ENCODE data around the gene MAP3K5. TPM values are rescaled to one million over a fixed set of nuclear protein-coding genes. Genes with fewer than 3 reads are reported as not detected.
"Not testable (repeated sequence)": the region's sequence is repeated elsewhere in the genome, so short reads cannot be mapped to it uniquely, and the experiment has no call there.

MAP3K5 gene
- total RNA-seq, 2 donors from 2014 or later, result 65.7 to 98.4 TPM

GRCh38 chr6:136696238-136696637 is 96.0 kb downstream of the MAP3K5 start:
- intact Hi-C loops (cut with DNase I), result no loop called here
- Histone ChIP-seq H3K36me3 (no peaks in the 10 kb centered on the region), H3K27me3 (replicated peaks; ENCODE audit: insufficient read depth) (no peaks in the 10 kb centered on the region), H3K4me1 (replicated peaks) (peaks cover 5% of the 10 kb centered on the region), H3K27ac (peak overlapping the region; percentile 40 to 55), H3K4me3 (no peak overlapping the region), H3K9me3 (no peaks in the 10 kb centered on the region)
- DNase-seq (ENCODE audit: low spot score), result peak; percentile 62
- no peak for TF ChIP-seq CTCF (IDR thresholded peaks at IDR 0.05)
- TF ChIP-seq POLR2AphosphoS5 (IDR thresholded peaks at IDR 0.05), result peak; percentile 77
- WGBS, result 15% methylated on average over 2 of the region's 2 CpGs

- no peaks in the 10 kb centered on the region for H3K36me3 ChIP-seq
- WGBS, result 96% methylated on average over 2 of the region's 2 CpGs
- no peak for TF ChIP-seq POLR2AphosphoS5 (IDR thresholded peaks at IDR 0.05)
- no peak for TF ChIP-seq CTCF (IDR thresholded peaks at IDR 0.05)
- TF ChIP-seq POLR2A (IDR thresholded peaks at IDR 0.05), result no peak
- no peak overlapping the region for H3K27ac ChIP-seq
- no peaks in the 10 kb centered on the region for H3K27me3 ChIP-seq (replicated peaks; ENCODE audit: insufficient read depth)
- H3K4me3 ChIP-seq, result no peak overlapping the region
- H3K4me1 ChIP-seq (replicated peaks), result peaks cover 2% of the 10 kb centered on the region
- intact Hi-C loops (cut with DNase I), result no loop called here
- no peaks in the 10 kb centered on the region for H3K9me3 ChIP-seq
- no peak for DNase-seq (ENCODE audit: low spot score)
Measured at GRCh38 chr6:136695412-136695811, 96.9 kb downstream of the MAP3K5 start.

GRCh38 chr6:136693090-136693489 is 99.2 kb downstream of the MAP3K5 start:
- no peaks in the 10 kb centered on the region for H3K9me3 ChIP-seq
- H3K27ac ChIP-seq, result no peak overlapping the region
- no peaks in the 10 kb centered on the region for H3K27me3 ChIP-seq (replicated peaks; ENCODE audit: insufficient read depth)
- intact Hi-C loops (cut with DNase I), result no loop called here
- no peak for TF ChIP-seq POLR2A (IDR thresholded peaks at IDR 0.05)
- no peak for TF ChIP-seq CTCF (IDR thresholded peaks at IDR 0.05)
- no peak for TF ChIP-seq POLR2AphosphoS5 (IDR thresholded peaks at IDR 0.05)
- H3K36me3 ChIP-seq, result no peaks in the 10 kb centered on the region
- H3K4me3 ChIP-seq, result no peak overlapping the region
- peaks cover 2% of the 10 kb centered on the region for H3K4me1 ChIP-seq (replicated peaks)
- no peak for DNase-seq (ENCODE audit: low spot score)

- H3K27ac ChIP-seq; DNase-seq (ENCODE audit: low spot score); intact Hi-C loops (cut with DNase I); H3K36me3 ChIP-seq; H3K9me3 ChIP-seq; H3K4me3 ChIP-seq; H3K27me3 ChIP-seq (replicated peaks; ENCODE audit: insufficient read depth); H3K4me1 ChIP-seq (replicated peaks): not testable (repeated sequence)
- 96% methylated on average over 1 of the region's 1 CpG for WGBS
Measured at GRCh38 chr6:136687894-136688293, 104.4 kb downstream of the MAP3K5 start.

GRCh38 chr6:136685540-136686108 is 106.7 kb downstream of the MAP3K5 start:
- no peaks in the 10 kb centered on the region for H3K36me3 ChIP-seq
- intact Hi-C loops (cut with DNase I), result no loop called here
- no peaks in the 10 kb centered on the region for H3K4me1 ChIP-seq (replicated peaks)
- no peaks in the 10 kb centered on the region for H3K9me3 ChIP-seq
- DNase-seq (ENCODE audit: low spot score), result no peak
- 87% methylated on average over 2 of the region's 2 CpGs for WGBS
- no peak overlapping the region for H3K27ac ChIP-seq
- no peaks in the 10 kb centered on the region for H3K27me3 ChIP-seq (replicated peaks; ENCODE audit: insufficient read depth)
- H3K4me3 ChIP-seq, result no peak overlapping the region
- TF ChIP-seq POLR2A (IDR thresholded peaks at IDR 0.05), result no peak
- TF ChIP-seq CTCF (IDR thresholded peaks at IDR 0.05), result no peak
- no peak for TF ChIP-seq POLR2AphosphoS5 (IDR thresholded peaks at IDR 0.05)
